CD14-positive monocyte (primary cell): Measurements from ENCODE around the gene RALGDS. TPM values are rescaled to one million over a fixed set of nuclear protein-coding genes. Genes with fewer than 3 reads are reported as not detected.

Experiments used
- DNase-seq, 3 donors: peaks; one replicate each; pipeline ENCODE4 v3.0.0-alpha.2; 2011 to 2022
- H2AFZ ChIP-seq: 2 replicates; pipeline ENCODE4 v1.6.0; 2012; ENCODE audit warnings: mild to moderate bottlenecking, low read depth, low read length, inconsistent platforms; ENCODE audit not compliant: insufficient read depth, poor library complexity, severe bottlenecking
- H3K27ac ChIP-seq, 2 donors: 1 replicate in 1 of 2; 2 replicates in 1 of 2; pipeline ENCODE4 v1.5.1; 2012 to 2013; ENCODE audit warnings: low read length in 2 of 2, control low read depth in 1 of 2, inconsistent platforms in 1 of 2, low read depth in 1 of 2, mild to moderate bottlenecking in 1 of 2
- H3K27me3 ChIP-seq, 2 donors: one replicate each; pipeline versions ENCODE4 v1.6.0 to v1.6.1; 2011 to 2013; ENCODE audit warnings: low read length in 2 of 2; ENCODE audit not compliant: control insufficient read depth in 2 of 2, insufficient read depth in 2 of 2
- H3K36me3 ChIP-seq, 2 donors: replicated peaks in 1 of 2; 1 replicate in 1 of 2; 2 replicates in 1 of 2; pipeline versions ENCODE4 v1.5.1 to v1.6.1; 2012 to 2013; ENCODE audit warnings: low read length in 2 of 2, control low read depth in 1 of 2, inconsistent platforms in 1 of 2, mild to moderate bottlenecking in 1 of 2; ENCODE audit not compliant: insufficient read depth in 2 of 2, control insufficient read depth in 1 of 2
- H3K4me1 ChIP-seq, 2 donors: 1 replicate in 1 of 2; 2 replicates in 1 of 2; pipeline versions ENCODE4 v1.5.1 to v1.6.1; 2012 to 2013; ENCODE audit warnings: low read length in 2 of 2, control low read depth in 1 of 2, inconsistent platforms in 1 of 2, mild to moderate bottlenecking in 1 of 2, moderate library complexity in 1 of 2; ENCODE audit not compliant: insufficient read depth in 2 of 2, control insufficient read depth in 1 of 2
- H3K4me2 ChIP-seq: replicated peaks from 2 replicates; pipeline ENCODE3; 2012; ENCODE audit warnings: low read length, moderate library complexity, mild to moderate bottlenecking; ENCODE audit not compliant: poor library complexity, severe bottlenecking; ENCODE audit errors: extremely low read depth
- H3K4me3 ChIP-seq, 3 experiments: fragments of 200-600 bp in 1 of 3; sonication (generic) in 1 of 3; replicated peaks in 1 of 3; 1 replicate in 2 of 3; 2 replicates in 1 of 3; pipeline ENCODE4 v1.5.1; 2011 to 2013; ENCODE audit warnings: low read length in 3 of 3, mild to moderate bottlenecking in 3 of 3, control low read depth in 2 of 3, low read depth in 2 of 3, inconsistent platforms in 1 of 3, moderate library complexity in 1 of 3
- H3K79me2 ChIP-seq: 2 replicates; pipeline ENCODE4 v1.6.0; 2012; ENCODE audit warnings: mild to moderate bottlenecking, control low read depth, inconsistent platforms, low read length, moderate library complexity; ENCODE audit not compliant: insufficient read depth
- H3K9ac ChIP-seq: 2 replicates; pipeline ENCODE4 v1.6.0; 2017; ENCODE audit warnings: low read length, mild to moderate bottlenecking; ENCODE audit not compliant: insufficient read depth, poor library complexity, severe bottlenecking
- H3K9me3 ChIP-seq, 2 donors: replicated peaks in 1 of 2; 1 replicate in 1 of 2; 2 replicates in 1 of 2; pipeline versions ENCODE4 v1.5.1 to v1.6.1; 2012 to 2013; ENCODE audit warnings: low read length in 2 of 2, control low read depth in 1 of 2; ENCODE audit not compliant: control insufficient read depth in 1 of 2, insufficient read depth in 1 of 2
- H4K20me1 ChIP-seq: 2 replicates; pipeline ENCODE4 v1.6.0; 2012; ENCODE audit warnings: mild to moderate bottlenecking, low read length, control low read depth, moderate library complexity; ENCODE audit not compliant: insufficient read depth
- H3K27ac Mint-ChIP-seq, 7 donors: one replicate each; pipeline ENCODE4 v1.8.0; 2020; ENCODE audit warnings: mild to moderate bottlenecking in 7 of 7, mixed read lengths in 7 of 7, moderate library complexity in 6 of 7, inconsistent platforms in 2 of 7
- H3K27me3 Mint-ChIP-seq, 3 donors: one replicate each; pipeline ENCODE4 v1.8.0; 2021 to 2022; ENCODE audit warnings: low read depth in 3 of 3, mild to moderate bottlenecking in 3 of 3, mixed read lengths in 3 of 3, moderate library complexity in 3 of 3, inconsistent platforms in 1 of 3
- H3K36me3 Mint-ChIP-seq, 2 donors: one replicate each; pipeline ENCODE4 v1.8.0; 2020; ENCODE audit warnings: mixed read lengths in 2 of 2, inconsistent platforms in 1 of 2, mild to moderate bottlenecking in 1 of 2
- H3K4me1 Mint-ChIP-seq: one replicate; pipeline ENCODE4 v1.8.0; 2020; ENCODE audit warnings: mild to moderate bottlenecking, mixed read lengths
- H3K4me3 Mint-ChIP-seq, 2 donors: one replicate each; pipeline ENCODE4 v1.8.0; 2020; ENCODE audit warnings: mild to moderate bottlenecking in 2 of 2, mixed read lengths in 2 of 2, moderate library complexity in 1 of 2
- H3K9me3 Mint-ChIP-seq, 7 donors: one replicate each; pipeline ENCODE4 v1.8.0; 2020 to 2022; ENCODE audit warnings: mixed read lengths in 7 of 7, mild to moderate bottlenecking in 6 of 7, moderate library complexity in 6 of 7, inconsistent platforms in 2 of 7
- WGBS: methylation state at CpG from one replicate; pipeline ENCODE4 v1.1.5; 2013; ENCODE audit warnings: missing lambda C conversion rate; ENCODE audit not compliant: insufficient coverage; 5-methylcytosine and 5-hydroxymethylcytosine counted together
- intact Hi-C, 2 donors: fragments of 100-400 bp; cut with micrococcal nuclease; formaldehyde crosslinking; loops; one replicate each; pipeline versions ENCODE4 v1.15.0 to v1.15.1; 2023
- polyA plus RNA-seq, 3 donors: library from polyadenylated mRNA; depleted of rRNA in 1 of 3; unstranded in 2 of 3; stranded (reverse) in 1 of 3; fragments of 300-500 nt in 2 of 3; fragments of >200 nt in 1 of 3; fragmentation: Illumina TruSeq in 2 of 3; gene quantifications; 1 replicate in 2 of 3; 2 replicates in 1 of 3; pipeline ENCODE4 v1.2.3, GENCODE V29; 2012 to 2021
- TF ChIP-seq, protein P1 (sequence below): fragments of 200-600 bp; IDR thresholded peaks from one replicate; pipeline ENCODE4 v1.8.0; 2022; ENCODE audit warnings: antibody characterized with exemption, mild to moderate bottlenecking

RALGDS gene
- polyA plus RNA-seq, 3 donors: 3.5 to 63.8 (median 4.2) TPM

- H3K36me3 ChIP-seq: no peaks in the 10 kb centered on the region
- intact Hi-C loops: no loop called here
Observed at GRCh38 chr9:133122935-133123611, 2.0 kb upstream of the RALGDS start.

DNA sequence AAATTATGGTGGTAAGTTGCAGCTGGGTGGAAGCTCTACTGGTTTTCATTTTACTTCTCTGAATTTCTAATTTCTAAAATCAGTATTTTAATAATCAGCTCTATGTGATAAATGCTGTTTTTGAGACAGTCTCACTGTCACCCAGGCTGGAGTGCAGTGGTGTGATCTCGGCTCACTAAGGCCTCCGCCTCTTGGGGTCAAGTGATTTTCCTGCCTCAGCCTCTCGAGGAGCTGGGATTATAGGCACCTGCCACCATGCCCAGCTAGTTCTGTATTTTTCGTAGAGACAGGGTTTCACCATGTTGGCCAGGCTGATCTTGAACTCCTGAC lies 1.5 kb upstream of the RALGDS start:
- 61% methylated on average over 3 of the region's 4 CpGs for WGBS

More at GRCh38 chr9:133122935-133123611, 2.0 kb upstream of the RALGDS start:
- no peak overlapping the region for H3K4me3 Mint-ChIP-seq
- H3K9me3 ChIP-seq: no peaks in the 10 kb centered on the region
- H3K4me1 Mint-ChIP-seq: peaks cover 80% of the 10 kb centered on the region
- peaks cover 70 to 80% of the 10 kb centered on the region in 2 donors for H3K4me1 ChIP-seq
- no peak overlapping the region for H2AFZ ChIP-seq
- TF ChIP-seq, protein P1, sequence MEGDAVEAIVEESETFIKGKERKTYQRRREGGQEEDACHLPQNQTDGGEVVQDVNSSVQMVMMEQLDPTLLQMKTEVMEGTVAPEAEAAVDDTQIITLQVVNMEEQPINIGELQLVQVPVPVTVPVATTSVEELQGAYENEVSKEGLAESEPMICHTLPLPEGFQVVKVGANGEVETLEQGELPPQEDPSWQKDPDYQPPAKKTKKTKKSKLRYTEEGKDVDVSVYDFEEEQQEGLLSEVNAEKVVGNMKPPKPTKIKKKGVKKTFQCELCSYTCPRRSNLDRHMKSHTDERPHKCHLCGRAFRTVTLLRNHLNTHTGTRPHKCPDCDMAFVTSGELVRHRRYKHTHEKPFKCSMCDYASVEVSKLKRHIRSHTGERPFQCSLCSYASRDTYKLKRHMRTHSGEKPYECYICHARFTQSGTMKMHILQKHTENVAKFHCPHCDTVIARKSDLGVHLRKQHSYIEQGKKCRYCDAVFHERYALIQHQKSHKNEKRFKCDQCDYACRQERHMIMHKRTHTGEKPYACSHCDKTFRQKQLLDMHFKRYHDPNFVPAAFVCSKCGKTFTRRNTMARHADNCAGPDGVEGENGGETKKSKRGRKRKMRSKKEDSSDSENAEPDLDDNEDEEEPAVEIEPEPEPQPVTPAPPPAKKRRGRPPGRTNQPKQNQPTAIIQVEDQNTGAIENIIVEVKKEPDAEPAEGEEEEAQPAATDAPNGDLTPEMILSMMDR: no peak
- peak overlapping the region; percentile 95 to 99 for H3K27ac ChIP-seq
- H3K4me3 ChIP-seq: peak overlapping the region in 1 of 3 experiments; percentile 8
- peak in 2 of 3 donors; percentile 38 to 59 for DNase-seq
- H3K27me3 ChIP-seq: no peaks in the 10 kb centered on the region
- WGBS: 60% methylated on average over 10 of the region's 19 CpGs
- peaks cover 12% of the 10 kb centered on the region for H4K20me1 ChIP-seq
- H3K4me2 ChIP-seq: peak overlapping the region; percentile 23
- peaks cover 11% of the 10 kb centered on the region for H3K79me2 ChIP-seq
- peaks cover 5 to 10% (median 8%) of the 10 kb centered on the region in 3 donors for H3K27me3 Mint-ChIP-seq
- peaks cover 7 to 17% of the 10 kb centered on the region in 2 donors for H3K36me3 Mint-ChIP-seq
- H3K27ac Mint-ChIP-seq: peak overlapping the region; percentile 99 to 100 (median 100)
- peaks cover 0 to 2% (median 0%) of the 10 kb centered on the region in 7 donors for H3K9me3 Mint-ChIP-seq
- H3K9ac ChIP-seq: no peak overlapping the region

More for the DNA sequence above, 1.5 kb upstream of the RALGDS start:
- H3K27ac Mint-ChIP-seq: peak overlapping the region; percentile 99 to 100 (median 100)
- TF ChIP-seq, protein P1: no peak
- H3K9ac ChIP-seq: no peak overlapping the region
- peaks cover 70 to 85% of the 10 kb centered on the region in 2 donors for H3K4me1 ChIP-seq
- H3K36me3 ChIP-seq: no peaks in the 10 kb centered on the region
- peak overlapping the region; percentile 23 for H3K4me2 ChIP-seq
- peaks cover 13% of the 10 kb centered on the region for H4K20me1 ChIP-seq
- no peaks in the 10 kb centered on the region for H3K27me3 ChIP-seq
- no peak overlapping the region for H2AFZ ChIP-seq
- intact Hi-C loops: no loop called here
- H3K4me3 Mint-ChIP-seq: no peak overlapping the region
- no peak for DNase-seq
- peaks cover 4 to 20% of the 10 kb centered on the region in 2 donors for H3K36me3 Mint-ChIP-seq
- peak overlapping the region; percentile 95 to 99 for H3K27ac ChIP-seq
- H3K4me1 Mint-ChIP-seq: peaks cover 84% of the 10 kb centered on the region
- no peaks in the 10 kb centered on the region for H3K9me3 ChIP-seq
- H3K27me3 Mint-ChIP-seq: peaks cover 5 to 9% (median 8%) of the 10 kb centered on the region in 3 donors
- peak overlapping the region in 1 of 3 experiments; percentile 39 for H3K4me3 ChIP-seq
- H3K79me2 ChIP-seq: peaks cover 11% of the 10 kb centered on the region
- peaks cover 0 to 2% (median 0%) of the 10 kb centered on the region in 7 donors for H3K9me3 Mint-ChIP-seq
